ENCODE measurements around the gene ATP8A1. TPM values are rescaled to one million over a fixed set of nuclear protein-coding genes. Genes with fewer than 3 reads are reported as not detected.

ATP8A1 gene
- total and polyA plus RNA-seq, 2 of the 8 experiments (the other 6 are each of a cell fraction or from before 2014, with no cell fraction given) = 3.7 to 14.9 TPM

DNA sequence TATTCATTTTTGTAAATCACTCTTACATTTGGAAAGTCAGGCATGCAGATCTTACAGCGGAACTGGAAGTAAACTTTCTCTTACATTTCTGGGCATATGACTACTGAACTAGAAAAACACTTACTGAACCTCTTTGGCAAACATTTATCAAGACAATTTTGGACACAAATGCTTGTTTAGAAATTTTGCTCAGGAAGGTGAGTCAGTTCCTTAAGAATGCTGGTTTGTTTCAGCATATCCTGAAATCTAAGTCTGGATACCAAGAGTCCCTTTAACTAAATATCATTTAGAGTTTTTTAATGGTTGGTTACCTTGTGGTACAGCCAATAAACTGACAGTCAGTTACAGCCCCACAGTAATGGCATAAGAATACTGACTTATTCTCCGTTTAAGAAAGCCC is 244.7 kb downstream of the ATP8A1 start:
- H3K36me3 ChIP-seq (ENCODE audit: control insufficient read depth in 2 of 4, insufficient read depth in 4 of 4, low read length in 3 of 4) = no peaks in the 10 kb centered on the region
- no peak overlapping the region for H3K4ac ChIP-seq (replicated peaks; ENCODE audit: insufficient read length, low read depth, low read length)
- H2BK15ac ChIP-seq (ENCODE audit: low read length) = no peak overlapping the region
- POLR2A ChIA-PET (ENCODE audit: partially characterized antibody) = no interaction called here
- H4K20me1 ChIP-seq (replicated peaks in 1 of 2; ENCODE audit: control insufficient read depth in 1 of 2, insufficient read depth in 2 of 2, low read length in 2 of 2) = no peaks in the 10 kb centered on the region
- no peak overlapping the region for H2BK120ac ChIP-seq (replicated peaks; ENCODE audit: low read depth, low read length)
- H4K91ac ChIP-seq (replicated peaks; ENCODE audit: insufficient read length, low read length) = no peak overlapping the region
- no peak overlapping the region for H3K23ac ChIP-seq (ENCODE audit: insufficient read length)
- no peak for DNase-seq (ENCODE audit: low read depth in 1 of 2, low spot score in 2 of 2)
- FAIRE-seq = no peak
- no peak overlapping the region for H3K27ac ChIP-seq (ENCODE audit: low read depth, low read length)
- no peaks in the 10 kb centered on the region for H3K27me3 ChIP-seq (replicated peaks in 1 of 4; ENCODE audit: control insufficient read depth in 3 of 4, extremely low read depth in 1 of 4, insufficient read depth in 3 of 4, low read length in 3 of 4)
- H3K4me2 ChIP-seq (ENCODE audit: insufficient read depth in 1 of 2, low read depth in 2 of 2, low read length in 2 of 2) = no peak overlapping the region
- CTCF ChIA-PET (ENCODE audit: partially characterized antibody) = interaction anchor here (1.0 kb wide), 1 partner anchor 8 kb away, joined by 6 read pairs; no protein-coding TSS in a partner anchor
- H3K9me3 ChIP-seq (ENCODE audit: insufficient read depth in 2 of 2, low read depth in 1 of 2, low read length in 1 of 2) = no peaks in the 10 kb centered on the region
- no peak overlapping the region for H3K4me3 ChIP-seq (ENCODE audit: extremely low read depth in 1 of 4, insufficient read depth in 2 of 4, low read depth in 3 of 4, low read length in 4 of 4)
- no peak overlapping the region for H3K18ac ChIP-seq (ENCODE audit: extremely low read depth, low read length)
- H3K56ac ChIP-seq (replicated peaks; ENCODE audit: insufficient read length, low read depth, low read length) = no peak overlapping the region
- H4K8ac ChIP-seq (ENCODE audit: extremely low read depth, insufficient read depth, low read length) = no peak overlapping the region
- TF ChIP-seq CEBPB (IDR thresholded peaks at IDR 0.05; ENCODE audit: low read depth, low read length) = no peak
- no peak for TF ChIP-seq BRCA1 (IDR thresholded peaks at IDR 0.05; ENCODE audit: low read depth, low read length)
- no peak for TF ChIP-seq JUN (IDR thresholded peaks at IDR 0.05; ENCODE audit: low read depth, low read length)
- TF ChIP-seq SP2 (IDR thresholded peaks at IDR 0.05; ENCODE audit: low read length) = no peak
- no peaks in the 10 kb centered on the region for H3K23me2 ChIP-seq (ENCODE audit: low read depth, low read length)
- WGBS, 2 experiments (ENCODE audit: extremely low coverage in 1 of 2, insufficient coverage in 1 of 2, insufficient read length in 1 of 2, insufficient replicate concordance in 2 of 2, low coverage in 1 of 2, low lambda C conversion rate in 2 of 2, missing lambda C conversion rate in 1 of 2) = 88% methylated on average over 2 of the region's 2 CpGs; no CpG with 5 or more reads in 1 of the 2 experiments
- no peak overlapping the region for H2AFZ ChIP-seq (ENCODE audit: low read length)
- no peak overlapping the region for H2BK20ac ChIP-seq (ENCODE audit: low read length)
- no peak overlapping the region for H3K9ac ChIP-seq (replicated peaks in 1 of 4; ENCODE audit: extremely low read depth in 1 of 4, low read depth in 3 of 4, low read length in 3 of 4)
- no peak overlapping the region for H2BK12ac ChIP-seq (ENCODE audit: low read depth, low read length)
- H2AK5ac ChIP-seq (ENCODE audit: low read depth, low read length) = no peak overlapping the region
- H3K4me1 ChIP-seq (replicated peaks in 1 of 4; ENCODE audit: control insufficient read depth in 3 of 4, insufficient read depth in 4 of 4, low read length in 3 of 4) = peaks cover 0 to 4% (median 1%) of the 10 kb centered on the region in 4 experiments; a peak in 3 of 7 replicates
- H4K5ac ChIP-seq (ENCODE audit: insufficient read length, low read depth, low read length) = no peak overlapping the region
- no peak overlapping the region for H3K14ac ChIP-seq (ENCODE audit: insufficient read length)
- H3K79me2 ChIP-seq (ENCODE audit: control insufficient read depth in 1 of 2, insufficient read depth in 2 of 2, low read length in 2 of 2) = no peaks in the 10 kb centered on the region
- no peak overlapping the region for H2BK5ac ChIP-seq (ENCODE audit: low read depth, low read length)
- H3K79me1 ChIP-seq (ENCODE audit: low read depth, low read length) = no peaks in the 10 kb centered on the region
